Occipital lobe (tissue), 2 donors: ENCODE results near the gene KCNK6. TPM values are rescaled to one million over a fixed set of nuclear protein-coding genes. Genes with fewer than 3 reads are reported as not detected.
A peak's percentile ranks its signal among the peaks of the same experiment; 100 is the strongest.
"Not testable (repeated sequence)": the region's sequence is repeated elsewhere in the genome, so short reads cannot be mapped to it uniquely, and the experiment has no call there.

Source experiments
- DNase-seq: peaks from one replicate; lab custom pipeline; 2025; lab: John Stamatoyannopoulos, UW
- total RNA-seq: library from RNA; depleted of rRNA; stranded (reverse); fragments of >200 nt; gene quantifications from one replicate; pipeline ENCODE4 v1.2.3, GENCODE V29; 2014

KCNK6 gene
- total RNA-seq, 1 donor from 2014 or later = 0.31 TPM

DNA sequence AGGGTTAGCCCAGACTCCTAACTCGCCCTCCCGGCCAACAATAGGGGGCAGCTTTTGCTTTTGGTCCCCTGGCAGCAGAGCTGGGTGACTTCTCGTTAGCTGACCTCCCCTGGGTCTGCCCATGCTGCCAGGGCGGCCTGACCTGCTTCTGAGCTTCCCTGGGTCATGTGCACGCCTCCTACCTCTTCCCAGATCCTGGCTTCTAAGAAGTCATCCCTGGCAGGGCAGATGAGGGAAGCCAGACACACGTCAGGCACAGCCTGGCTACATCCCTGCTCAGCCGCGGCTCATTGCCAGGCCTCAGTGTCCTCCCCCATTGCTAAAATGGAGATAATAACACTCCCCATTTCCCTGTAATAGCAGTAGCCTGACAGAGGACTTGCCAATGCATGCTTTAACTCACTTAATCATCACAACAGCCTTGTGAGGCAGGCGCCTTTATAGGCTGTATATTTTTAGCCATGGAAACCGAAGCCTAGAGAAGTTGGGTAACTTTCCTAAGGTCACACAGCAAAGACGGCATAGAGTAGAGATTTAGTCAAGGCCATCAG, 2.1 kb downstream of the KCNK6 start:
- peak; percentile 15 for DNase-seq

GRCh38 chr19:38323291-38323690, 3.6 kb downstream of the KCNK6 start:
- no peak for DNase-seq

GRCh38 chr19:38324431-38324830, 4.8 kb downstream of the KCNK6 start:
- DNase-seq = no peak

DNA sequence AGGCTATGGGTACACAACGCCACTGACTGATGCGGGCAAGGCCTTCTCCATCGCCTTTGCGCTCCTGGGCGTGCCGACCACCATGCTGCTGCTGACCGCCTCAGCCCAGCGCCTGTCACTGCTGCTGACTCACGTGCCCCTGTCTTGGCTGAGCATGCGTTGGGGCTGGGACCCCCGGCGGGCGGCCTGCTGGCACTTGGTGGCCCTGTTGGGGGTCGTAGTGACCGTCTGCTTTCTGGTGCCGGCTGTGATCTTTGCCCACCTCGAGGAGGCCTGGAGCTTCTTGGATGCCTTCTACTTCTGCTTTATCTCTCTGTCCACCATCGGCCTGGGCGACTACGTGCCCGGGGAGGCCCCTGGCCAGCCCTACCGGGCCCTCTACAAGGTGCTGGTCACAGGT, 6.9 kb downstream of the KCNK6 start:
- no peak for DNase-seq

DNA sequence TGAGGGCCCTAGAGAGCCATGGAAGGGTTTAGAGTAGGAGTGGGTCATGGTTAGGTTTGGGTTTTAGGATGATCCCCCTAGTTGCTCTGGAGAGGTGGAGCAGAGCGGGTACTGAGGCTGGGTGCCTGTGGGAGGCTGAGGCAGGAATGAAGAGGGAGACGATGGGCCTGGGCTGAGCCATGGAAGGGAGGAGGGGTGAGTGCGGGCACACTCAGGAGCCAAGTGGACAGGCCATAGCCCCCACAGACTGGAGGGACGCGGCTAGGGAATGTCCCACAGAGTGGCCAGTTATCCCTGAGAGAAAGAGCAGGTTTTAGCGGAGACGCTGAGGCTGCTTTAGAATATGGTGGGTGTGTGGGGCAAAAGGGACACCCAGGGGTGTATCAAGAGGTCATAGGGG, 10.0 kb downstream of the KCNK6 start:
- DNase-seq = no peak

- no peak for DNase-seq
Measured at GRCh38 chr19:38331728-38332127, 12.1 kb downstream of the KCNK6 start.

DNA sequence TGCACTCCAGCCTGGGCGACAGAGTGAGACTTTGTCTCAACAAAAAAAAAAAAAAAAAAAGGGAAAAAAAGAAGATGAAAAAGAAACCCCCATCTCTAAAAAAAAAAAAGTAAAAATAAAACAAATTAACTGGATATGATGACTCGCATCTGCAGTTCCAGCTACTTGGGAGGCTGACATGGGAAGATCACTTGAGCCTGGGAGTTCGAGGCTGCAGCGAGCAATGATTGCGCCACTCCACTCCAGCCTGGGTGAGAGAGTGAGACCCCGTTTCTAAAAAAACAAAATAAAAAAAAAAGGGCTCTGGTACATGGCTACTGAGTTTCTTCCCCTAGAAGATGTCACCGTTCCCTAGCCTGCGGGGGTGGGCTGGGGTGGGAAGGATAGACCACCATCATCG, 13.6 kb downstream of the KCNK6 start:
- no peak for DNase-seq

DNA sequence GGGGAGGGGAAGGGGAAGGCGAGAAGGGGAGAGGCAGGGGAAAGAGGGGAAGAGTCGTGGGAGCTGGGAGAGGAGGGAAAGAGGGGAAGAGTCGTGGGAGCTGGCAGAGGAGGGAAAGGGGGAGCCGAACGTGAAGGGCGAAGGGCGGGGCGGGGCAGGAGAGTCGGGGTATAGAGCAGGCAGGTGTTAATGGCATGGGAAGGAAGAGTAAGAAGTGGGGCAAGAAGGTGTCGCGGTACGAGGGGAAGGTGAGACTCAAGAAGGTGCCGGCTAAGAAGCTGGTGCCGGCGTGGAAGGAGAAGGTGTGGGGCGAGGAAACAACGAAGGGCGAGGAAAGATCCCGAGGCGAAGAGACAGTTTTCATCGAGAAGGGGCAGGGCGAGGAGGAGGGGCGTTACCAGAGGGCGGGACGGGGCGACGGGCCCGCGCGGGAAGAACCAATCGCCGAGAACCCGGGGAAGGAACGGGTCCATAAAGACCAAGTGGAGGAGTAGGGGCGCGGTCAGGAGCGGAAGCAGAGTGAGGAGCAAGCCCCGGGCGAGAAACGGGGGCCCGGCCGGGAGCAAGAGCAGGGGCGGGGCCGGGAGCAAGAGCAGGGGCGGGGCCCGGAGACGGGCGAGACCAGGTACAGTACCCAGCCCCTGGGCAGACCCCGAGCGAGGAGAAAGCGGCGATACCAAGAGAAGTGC, 16.4 kb downstream of the KCNK6 start:
- peak; percentile 93 for DNase-seq

DNA sequence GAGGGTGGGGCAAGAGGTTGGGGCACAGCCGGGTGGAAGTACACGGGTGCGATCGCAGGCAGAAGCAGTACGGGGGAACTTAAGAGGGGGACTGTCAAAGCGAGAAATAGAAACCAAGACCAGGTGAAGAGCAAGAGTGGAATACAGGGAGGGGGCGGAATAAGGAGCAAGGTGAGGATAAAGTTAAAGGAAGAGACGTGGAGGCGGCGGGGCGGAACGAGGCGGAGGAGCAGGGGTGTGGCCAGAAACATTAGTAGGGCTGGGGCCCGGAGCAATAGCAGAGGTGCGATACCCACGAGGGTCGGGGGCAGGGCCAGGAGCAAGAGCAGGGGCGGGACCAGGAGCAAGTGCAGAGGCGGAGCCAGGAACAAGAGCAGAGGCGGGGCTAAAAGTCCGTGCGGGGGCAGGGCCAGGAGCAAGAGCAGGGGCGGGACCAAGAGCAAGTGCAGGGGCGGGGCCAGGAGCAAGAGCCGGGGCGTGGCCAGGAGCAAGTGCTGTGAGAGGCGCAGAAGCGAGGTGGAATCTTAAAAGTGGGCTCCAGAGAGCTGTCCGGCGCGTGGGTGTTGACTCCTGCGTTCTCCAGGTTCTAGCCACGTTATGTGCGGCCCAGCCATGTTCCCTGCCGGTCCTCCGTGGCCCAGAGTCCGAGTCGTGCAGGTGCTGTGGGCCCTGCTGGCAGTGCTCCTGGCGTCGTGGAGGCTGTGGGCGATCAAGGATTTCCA, 17.2 kb downstream of the KCNK6 start:
- DNase-seq = peak; percentile 86

DNA sequence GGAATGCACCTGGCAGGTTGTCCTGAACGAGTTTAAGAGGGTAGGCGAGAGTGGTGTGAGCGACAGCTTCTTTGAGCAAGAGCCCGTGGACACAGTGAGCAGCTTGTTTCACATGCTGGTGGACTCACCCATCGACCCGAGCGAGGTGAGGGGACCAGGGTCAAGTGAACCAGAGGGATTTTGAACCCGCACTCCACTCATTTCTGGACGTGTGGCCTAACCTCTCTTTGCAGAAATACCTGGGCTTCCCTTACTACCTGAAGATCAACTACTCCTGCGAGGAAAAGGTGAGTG, 17.7 kb downstream of the KCNK6 start:
- DNase-seq = no peak

GRCh38 chr19:38339011-38339410, 19.4 kb downstream of the KCNK6 start:
- not testable (repeated sequence) for DNase-seq

DNA sequence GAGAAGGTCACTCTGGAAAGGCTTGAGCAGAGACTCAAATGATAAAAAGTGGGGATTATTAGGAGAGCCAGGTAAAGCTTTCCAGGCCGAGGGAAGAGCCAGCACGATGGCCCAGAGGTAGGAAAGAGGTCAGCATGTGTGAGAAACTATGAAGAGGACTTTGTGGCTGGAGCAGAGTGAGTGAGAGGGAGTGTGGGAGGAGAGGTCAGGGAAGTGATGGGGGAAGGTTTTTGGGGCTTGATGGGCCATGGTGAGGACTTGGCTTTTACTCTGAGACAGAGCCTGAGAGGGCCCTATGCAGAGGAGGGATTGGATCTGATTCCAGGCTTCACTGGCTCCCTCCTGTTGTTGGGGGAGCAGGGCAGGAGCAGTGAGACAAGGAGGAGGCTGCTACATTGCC, 21.3 kb downstream of the KCNK6 start:
- DNase-seq = no peak

DNA sequence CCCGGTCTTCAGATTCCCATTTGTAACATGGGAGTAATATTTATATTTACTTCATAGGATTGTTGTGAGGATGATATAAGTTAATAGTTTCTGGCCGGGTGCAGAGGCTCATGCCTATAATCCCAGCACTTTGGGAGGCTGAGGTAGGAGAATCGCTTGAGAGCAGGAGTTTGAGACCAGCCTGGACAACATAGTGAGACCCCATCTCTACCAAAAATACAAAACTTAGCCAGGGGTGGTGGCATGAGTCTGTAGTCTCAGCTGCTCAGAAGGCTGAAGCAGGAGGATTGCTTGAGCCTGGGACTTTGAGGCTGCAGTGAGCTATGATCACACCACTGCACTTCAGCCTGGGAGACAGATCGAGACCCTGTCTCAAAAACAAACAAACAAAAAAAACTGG, 27.2 kb downstream of the KCNK6 start:
- DNase-seq = no peak

DNA sequence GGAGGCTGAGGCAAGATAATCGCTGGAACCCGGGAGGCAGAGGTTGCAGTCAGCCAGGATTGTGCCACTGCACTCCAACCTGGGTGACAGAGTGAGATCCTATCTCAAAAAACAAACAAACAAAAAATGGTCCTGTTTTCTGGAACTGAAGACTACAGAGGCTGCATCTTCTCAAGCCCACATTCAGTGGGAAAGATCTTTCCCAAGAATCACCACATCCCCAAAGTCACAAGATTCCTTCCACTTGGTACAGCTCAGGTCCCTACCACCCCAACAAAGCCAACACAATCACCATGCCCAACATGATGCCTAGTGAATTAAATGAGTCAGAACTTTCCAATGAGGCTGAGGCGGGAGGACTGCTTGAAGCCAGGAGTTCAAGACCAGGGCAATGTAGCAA, 31.2 kb downstream of the KCNK6 start:
- no peak for DNase-seq

DNA sequence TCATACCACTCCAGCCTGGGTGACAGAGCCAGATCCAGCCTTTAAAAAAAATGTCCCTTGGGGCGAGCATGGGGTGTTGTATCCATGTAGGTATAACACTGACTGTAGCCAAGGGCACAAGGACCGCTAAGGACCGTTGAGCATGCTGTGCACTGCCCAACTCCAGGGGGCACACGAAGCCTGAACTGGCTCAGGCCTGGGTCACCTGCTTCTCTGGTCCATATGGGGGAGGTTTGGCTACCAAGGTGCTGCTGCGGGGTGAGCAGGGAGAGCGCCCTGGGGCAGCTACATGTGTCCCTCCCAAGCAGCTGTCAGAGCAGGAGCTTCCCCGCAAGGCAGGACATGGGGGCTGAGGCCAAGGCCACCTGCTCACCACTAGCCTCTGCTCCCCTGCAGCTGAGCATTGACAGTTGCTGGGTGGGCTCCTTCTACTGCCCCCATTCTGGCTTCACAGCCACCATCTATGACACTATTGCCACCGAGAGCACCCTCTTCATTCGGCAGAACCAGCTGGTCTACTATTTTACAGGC, 32.3 kb downstream of the KCNK6 start:
- DNase-seq = no peak

GRCh38 chr19:38352611-38353010, 33.0 kb downstream of the KCNK6 start:
- no peak for DNase-seq

DNA sequence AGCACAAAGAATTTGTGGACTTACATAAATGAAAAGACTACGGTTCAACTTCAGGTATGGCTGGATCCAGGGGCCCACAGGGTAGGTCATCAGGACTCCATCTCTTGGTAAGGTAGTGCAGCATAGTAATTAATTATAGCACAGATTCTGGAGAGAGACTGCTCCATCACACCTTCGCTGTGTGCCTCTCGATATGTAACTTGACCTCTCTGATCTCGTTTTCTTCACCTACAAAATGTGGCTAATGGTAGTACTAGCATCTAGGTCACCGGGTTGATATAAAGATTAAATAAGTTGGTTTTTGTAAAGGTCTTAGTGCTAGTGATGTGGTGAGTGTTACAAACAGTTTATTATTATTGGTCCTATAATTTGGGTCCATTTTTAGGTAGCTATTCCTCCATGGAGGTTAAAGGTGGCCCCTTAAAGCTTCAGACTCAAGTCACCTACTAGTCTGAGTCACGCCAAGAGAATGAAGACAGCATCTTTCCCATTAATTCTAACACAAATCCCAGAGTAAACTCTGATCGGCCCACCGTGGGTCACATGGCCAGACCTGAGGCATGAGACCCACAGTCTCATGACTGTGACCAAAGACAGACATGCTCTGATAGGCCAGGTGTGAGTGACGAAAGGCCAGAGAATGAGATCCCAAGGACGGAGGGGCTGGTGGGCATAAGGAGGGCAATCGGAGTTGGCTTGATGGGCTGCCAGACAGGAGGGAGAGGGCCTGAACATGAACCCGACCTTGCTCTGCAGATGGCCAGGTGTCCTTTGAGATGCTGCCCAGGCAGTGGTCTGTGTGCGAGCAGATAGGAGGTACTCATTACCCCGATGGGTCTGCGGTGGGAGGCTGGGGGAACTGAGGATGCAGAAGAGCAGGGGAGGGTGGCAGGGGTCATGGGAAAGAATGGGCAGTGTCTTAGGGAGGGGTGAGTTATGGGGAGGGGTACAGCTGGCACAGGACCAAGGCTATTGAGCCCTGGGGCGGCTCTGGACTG, 36.4 kb downstream of the KCNK6 start:
- DNase-seq = no peak

DNA sequence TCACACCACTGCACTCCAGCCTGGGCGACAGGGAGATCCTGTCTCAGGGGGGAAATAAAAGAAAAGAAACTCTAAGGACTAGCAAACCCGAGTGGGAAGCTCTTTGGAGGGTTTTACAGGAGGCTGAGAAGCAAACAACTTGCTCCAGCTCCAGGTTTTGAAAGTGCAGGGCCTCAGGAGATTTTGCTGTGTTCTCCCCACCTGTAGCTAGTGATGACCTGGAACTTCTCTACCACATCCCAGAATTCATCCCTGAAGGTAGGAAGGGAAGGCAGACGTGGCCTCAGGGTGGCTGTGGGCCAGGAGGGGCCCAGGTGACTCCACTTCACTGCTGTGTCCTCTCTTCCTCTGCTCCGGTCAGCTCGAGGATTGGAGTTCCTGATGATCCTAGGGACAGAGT, 38.4 kb downstream of the KCNK6 start:
- no peak for DNase-seq

DNA sequence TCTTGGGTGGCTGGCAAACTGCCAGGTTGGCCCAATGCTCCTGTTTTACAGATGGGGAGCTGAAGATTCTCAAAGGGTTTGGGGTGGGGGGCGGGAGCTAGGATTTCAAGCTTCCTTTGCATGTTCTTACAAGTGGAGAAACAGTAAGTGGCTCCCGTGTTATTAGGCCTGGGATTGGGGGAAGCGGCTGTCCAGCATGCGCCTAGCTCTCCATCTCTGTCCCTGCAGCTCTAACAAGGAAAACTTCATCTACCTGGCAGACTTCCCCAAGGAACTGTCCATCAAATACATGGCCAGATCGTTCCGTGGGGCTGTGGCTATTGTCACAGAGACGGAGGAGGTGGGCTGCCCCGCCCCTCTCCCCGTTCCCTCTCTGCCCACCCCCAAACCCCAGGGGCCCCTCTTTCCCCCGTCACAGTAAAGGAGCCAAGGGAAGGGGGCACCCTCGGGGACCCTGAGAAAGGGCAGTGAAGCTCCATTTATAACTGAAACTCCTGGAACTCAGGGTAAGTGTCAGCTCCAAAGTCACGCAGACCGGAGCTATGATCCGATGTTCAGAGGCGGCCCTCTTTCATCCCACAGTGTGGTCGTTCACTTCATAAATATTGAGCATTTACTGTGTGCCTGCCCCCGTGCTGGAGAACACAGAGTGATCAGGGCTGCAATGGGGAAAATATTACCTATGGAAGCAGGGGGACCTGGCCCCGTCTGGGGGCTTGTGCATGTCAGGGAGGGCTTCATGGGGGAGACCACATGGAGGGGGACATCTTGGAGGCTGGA, 39.8 kb downstream of the KCNK6 start:
- no peak for DNase-seq

DNA sequence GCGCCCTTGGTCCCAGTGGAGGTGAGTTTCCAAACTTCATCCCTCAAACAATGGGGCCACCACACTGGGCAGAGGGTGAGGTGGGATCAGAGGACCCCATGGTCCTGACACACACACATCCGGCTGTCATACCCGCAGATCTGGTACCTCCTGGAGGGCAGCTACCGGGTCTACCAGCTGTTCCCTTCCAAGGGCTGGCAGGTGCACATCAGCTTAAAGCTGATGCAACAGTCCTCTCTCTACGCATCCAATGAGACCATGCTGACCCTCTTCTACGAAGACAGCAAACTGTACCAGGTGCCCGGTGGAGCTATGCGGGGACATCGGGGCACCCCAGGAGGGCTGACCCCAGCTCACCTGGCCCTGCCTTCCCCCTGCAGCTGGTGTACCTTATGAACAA, 40.7 kb downstream of the KCNK6 start:
- DNase-seq = no peak
